Vagina (tissue), 2 donors: ENCODE measurements around the gene EEF1G. TPM values are rescaled to one million over a fixed set of nuclear protein-coding genes. Genes with fewer than 3 reads are reported as not detected.

Source experiments
- DNase-seq, 2 donors: peaks; one replicate each; pipeline ENCODE4 v3.0.0-alpha.2; 2017; ENCODE audit errors: extremely low spot score in 2 of 2
- H3K27ac ChIP-seq: fragments of 200-600 bp; sonication (generic); one replicate; pipeline ENCODE4 v1.5.1; 2019
- H3K27me3 ChIP-seq: fragments of 200-600 bp; sonication (generic); one replicate; pipeline ENCODE4 v1.5.1; 2019
- H3K36me3 ChIP-seq, 2 donors: fragments of 200-600 bp; sonication (generic); one replicate each; pipeline ENCODE4 v1.5.1; 2017 to 2019
- H3K4me1 ChIP-seq: fragments of 200-600 bp; sonication (generic); one replicate; pipeline ENCODE4 v1.5.1; 2019
- H3K4me3 ChIP-seq, 2 donors: fragments of 200-600 bp; sonication (generic); 1 replicate in 1 of 2; 2 replicates in 1 of 2; pipeline ENCODE4 v1.5.1; 2016 to 2019
- H3K9me3 ChIP-seq: fragments of 200-600 bp; sonication (generic); one replicate; pipeline ENCODE4 v1.5.1; 2019
- CTCF ChIP-seq, 3 experiments: fragments of 450-650 bp in 2 of 3; fragments of 200-600 bp in 1 of 3; sonication (generic) in 1 of 3; IDR thresholded peaks; one replicate each; pipeline ENCODE4 v1.5.1; 2017 to 2019; ENCODE audit warnings: antibody characterized with exemption in 3 of 3, mild to moderate bottlenecking in 2 of 3, moderate library complexity in 2 of 3
- POLR2A ChIP-seq, 2 donors: fragments of 450-650 bp; IDR thresholded peaks; one replicate each; pipeline ENCODE4 v1.6.1; 2017; ENCODE audit warnings: antibody characterized with exemption in 2 of 2, mild to moderate bottlenecking in 2 of 2, moderate library complexity in 2 of 2
- POLR2AphosphoS5 ChIP-seq, 2 donors: sonication (generic); formaldehyde crosslinking; IDR thresholded peaks; one replicate each; pipeline ENCODE4 v1.9.0; 2017; ENCODE audit warnings: antibody characterized with exemption in 2 of 2, mild to moderate bottlenecking in 2 of 2, low read depth in 1 of 2; ENCODE audit not compliant: insufficient read depth in 1 of 2
- intact Hi-C: fragments of 100-400 bp; cut with DNase I; formaldehyde crosslinking; loops from one replicate; pipeline ENCODE4 v1.15.1; 2023
- total RNA-seq: library from RNA; depleted of rRNA; stranded (reverse); fragments of >200 nt; gene quantifications from one replicate; pipeline ENCODE4 v1.2.3, GENCODE V29; 2016

The EEF1G gene
- total RNA-seq, 1 donor from 2014 or later, result 1,183 TPM

GRCh38 chr11:62611705-62612365 lies 38.1 kb upstream of the EEF1G start:
- Histone ChIP-seq H3K4me3 (peak overlapping the region; percentile 83 to 96), H3K9me3 (no peaks in the 10 kb centered on the region), H3K27ac (peak overlapping the region; percentile 92), H3K36me3 (peaks cover 0 to 27% of the 10 kb centered on the region in 2 donors), H3K4me1 (peaks cover 42% of the 10 kb centered on the region), H3K27me3 (no peaks in the 10 kb centered on the region)
- peak in 1 of 2 donors; percentile 48 for TF ChIP-seq POLR2AphosphoS5 (IDR thresholded peaks at IDR 0.05; ENCODE audit: insufficient read depth in 1 of 2, low read depth in 1 of 2)
- TF ChIP-seq CTCF (IDR thresholded peaks at IDR 0.05), result no peak
- TF ChIP-seq POLR2A (IDR thresholded peaks at IDR 0.05), result peak in 1 of 2 donors; percentile 22
- DNase-seq, result no peak
- intact Hi-C loops, result loop anchor here (10.0 kb wide), 1 partner anchor 1707 kb away; the partner anchor contains the start of gene PRPF19

- Histone ChIP-seq H3K27me3 (no peaks in the 10 kb centered on the region), H3K4me1 (peaks cover 42% of the 10 kb centered on the region), H3K9me3 (no peaks in the 10 kb centered on the region), H3K4me3 (peak overlapping the region; percentile 83 to 96), H3K27ac (peak overlapping the region; percentile 92), H3K36me3 (peaks cover 0 to 25% of the 10 kb centered on the region in 2 donors)
- DNase-seq, result no peak
- intact Hi-C loops, result loop anchor here (10.0 kb wide), 1 partner anchor 1706 kb away; the partner anchor contains the start of gene PRPF19
- TF ChIP-seq POLR2A (IDR thresholded peaks at IDR 0.05), result no peak
- TF ChIP-seq POLR2AphosphoS5 (IDR thresholded peaks at IDR 0.05; ENCODE audit: insufficient read depth in 1 of 2, low read depth in 1 of 2), result no peak
- no peak for TF ChIP-seq CTCF (IDR thresholded peaks at IDR 0.05)
These were observed 37.4 kb upstream of the EEF1G start for GRCh38 chr11:62610814-62611704.

- no peak overlapping the region for H3K4me3 ChIP-seq
- H3K27ac ChIP-seq, result no peak overlapping the region
- peaks cover 0 to 26% of the 10 kb centered on the region in 2 donors for H3K36me3 ChIP-seq
These were observed 36.7 kb upstream of the EEF1G start for GRCh38 chr11:62610403-62610802.

GRCh38 chr11:62608776-62609175 lies 35.1 kb upstream of the EEF1G start:
- no peak overlapping the region for H3K27ac ChIP-seq
- DNase-seq, result no peak
- peaks cover 33% of the 10 kb centered on the region for H3K4me1 ChIP-seq
- intact Hi-C loops, result no loop called here
- no peak overlapping the region for H3K4me3 ChIP-seq
- TF ChIP-seq POLR2A (IDR thresholded peaks at IDR 0.05), result no peak
- TF ChIP-seq POLR2AphosphoS5 (IDR thresholded peaks at IDR 0.05; ENCODE audit: insufficient read depth in 1 of 2, low read depth in 1 of 2), result no peak
- TF ChIP-seq CTCF (IDR thresholded peaks at IDR 0.05), result no peak
- H3K9me3 ChIP-seq, result no peaks in the 10 kb centered on the region
- no peaks in the 10 kb centered on the region for H3K27me3 ChIP-seq
- peaks cover 0 to 27% of the 10 kb centered on the region in 2 donors for H3K36me3 ChIP-seq

More at GRCh38 chr11:62610403-62610802, 36.7 kb upstream of the EEF1G start:
- DNase-seq, result no peak
- TF ChIP-seq POLR2A (IDR thresholded peaks at IDR 0.05), result no peak
- TF ChIP-seq CTCF (IDR thresholded peaks at IDR 0.05), result no peak
- no peak for TF ChIP-seq POLR2AphosphoS5 (IDR thresholded peaks at IDR 0.05; ENCODE audit: insufficient read depth in 1 of 2, low read depth in 1 of 2)
- Histone ChIP-seq H3K27me3 (no peaks in the 10 kb centered on the region), H3K9me3 (no peaks in the 10 kb centered on the region), H3K4me1 (peaks cover 42% of the 10 kb centered on the region)
- intact Hi-C loops, result loop anchor here (10.0 kb wide), 1 partner anchor 1706 kb away; the partner anchor contains the start of gene PRPF19
